Left lobe of liver (tissue), 2 donors: ENCODE measurements around the gene SESN2. TPM values are rescaled to one million over a fixed set of nuclear protein-coding genes. Genes with fewer than 3 reads are reported as not detected.

ENCODE experiments used
- ATAC-seq: fragments of 200-7000 bp; cut with Tn5 transposase; one replicate; pipeline ENCODE4 v1.9.1; 2020; ENCODE audit warnings: mild to moderate bottlenecking, moderate library complexity
- DNase-seq: peaks from one replicate; pipeline ENCODE4 v3.0.0-alpha.2; 2020; ENCODE audit warnings: low spot score
- total RNA-seq: library from RNA; stranded (reverse); gene quantifications from one replicate; pipeline ENCODE4 v1.2.1, GENCODE V29; 2021
- donor health status: DM: no; HTN: no; CAD: no; lungs with moderate emphysema.
- donor health status: DM: no; HTN: yes; CAD: no.

Gene SESN2
- 15.2 TPM for total RNA-seq

GRCh38 chr1:28259252-28259933 is at the start of gene SESN2:
SESN2 (plus strand) TSS chr1:28259518; CDS start chr1:28259848, 330 bp downstream.
- peak; percentile 90 for ATAC-seq
- peak; percentile 100 for DNase-seq

GRCh38 chr1:28209700-28210099 is 49.6 kb upstream of the SESN2 start:
- no peak for ATAC-seq
- DNase-seq = no peak

- ATAC-seq (no peak), DNase-seq (no peak)
Observed at GRCh38 chr1:28213315-28213714, 46.0 kb upstream of the SESN2 start.

GRCh38 chr1:28229089-28229488 is 30.2 kb upstream of the SESN2 start:
- no peak for ATAC-seq
- no peak for DNase-seq

- DNase-seq (no peak), ATAC-seq (no peak)
Observed at GRCh38 chr1:28229996-28230395, 29.3 kb upstream of the SESN2 start.

GRCh38 chr1:28232558-28233263 is 26.6 kb upstream of the SESN2 start, which contains the start of gene DNAJC8:
DNAJC8 (minus strand) TSS chr1:28233029; CDS start chr1:28232998, 31 bp downstream.
- ATAC-seq (peak; percentile 60), DNase-seq (peak; percentile 95)

GRCh38 chr1:28233264-28233606 is 26.1 kb upstream of the SESN2 start:
- DNase-seq (peak; percentile 54), ATAC-seq (no peak)

- ATAC-seq (peak; percentile 93), DNase-seq (peak; percentile 98)
Observed at GRCh38 chr1:28235755-28236655, 23.3 kb upstream of the SESN2 start, which contains the start of gene ATP5IF1. ATP5IF1 (plus strand) TSS chr1:28236124; CDS start chr1:28236184, 60 bp downstream.

- no peak for ATAC-seq
- no peak for DNase-seq
Observed at GRCh38 chr1:28236656-28237322, 22.5 kb upstream of the SESN2 start.

- DNase-seq (no peak), ATAC-seq (no peak)
Observed at GRCh38 chr1:28239004-28239403, 20.3 kb upstream of the SESN2 start.

GRCh38 chr1:28240024-28240423 is 19.3 kb upstream of the SESN2 start:
- no peak for ATAC-seq
- DNase-seq = no peak

- no peak for DNase-seq
- ATAC-seq = no peak
Observed at GRCh38 chr1:28241638-28242241, 17.6 kb upstream of the SESN2 start.

GRCh38 chr1:28243685-28244311 is 15.5 kb upstream of the SESN2 start:
- ATAC-seq = peak; percentile 2
- peak; percentile 46 for DNase-seq

- peak; percentile 61 for DNase-seq
- peak; percentile 3 for ATAC-seq
Observed at GRCh38 chr1:28244549-28245251, 14.6 kb upstream of the SESN2 start.

- ATAC-seq = no peak
- no peak for DNase-seq
Observed at GRCh38 chr1:28246427-28246832, 12.9 kb upstream of the SESN2 start.

- DNase-seq (no peak), ATAC-seq (no peak)
Observed at GRCh38 chr1:28247612-28248272, 11.6 kb upstream of the SESN2 start.

- DNase-seq (peak; percentile 86), ATAC-seq (peak; percentile 58)
Observed at GRCh38 chr1:28248273-28249012, 10.9 kb upstream of the SESN2 start.
